LNCaP clone FGC (cell line): ENCODE results near the gene GJA10.
"Not testable (repeated sequence)": the region's sequence is repeated elsewhere in the genome, so short reads cannot be mapped to it uniquely, and the experiment has no call there.

Experiments
- DNase-seq: peaks from one replicate; pipeline ENCODE4 v3.0.0-alpha.2; 2011; ENCODE audit warnings: low read depth
- H3K4me3 ChIP-seq: 2 replicates; pipeline ENCODE4 v1.5.1; 2011; ENCODE audit warnings: mild to moderate bottlenecking, low read depth, low read length, control low read depth
- CTCF ChIP-seq: IDR thresholded peaks from 2 replicates; pipeline ENCODE4 v1.5.1; 2012; ENCODE audit warnings: mild to moderate bottlenecking; ENCODE audit not compliant: control insufficient read depth, insufficient read depth; ENCODE audit errors: extremely low read depth

Gene GJA10

DNA sequence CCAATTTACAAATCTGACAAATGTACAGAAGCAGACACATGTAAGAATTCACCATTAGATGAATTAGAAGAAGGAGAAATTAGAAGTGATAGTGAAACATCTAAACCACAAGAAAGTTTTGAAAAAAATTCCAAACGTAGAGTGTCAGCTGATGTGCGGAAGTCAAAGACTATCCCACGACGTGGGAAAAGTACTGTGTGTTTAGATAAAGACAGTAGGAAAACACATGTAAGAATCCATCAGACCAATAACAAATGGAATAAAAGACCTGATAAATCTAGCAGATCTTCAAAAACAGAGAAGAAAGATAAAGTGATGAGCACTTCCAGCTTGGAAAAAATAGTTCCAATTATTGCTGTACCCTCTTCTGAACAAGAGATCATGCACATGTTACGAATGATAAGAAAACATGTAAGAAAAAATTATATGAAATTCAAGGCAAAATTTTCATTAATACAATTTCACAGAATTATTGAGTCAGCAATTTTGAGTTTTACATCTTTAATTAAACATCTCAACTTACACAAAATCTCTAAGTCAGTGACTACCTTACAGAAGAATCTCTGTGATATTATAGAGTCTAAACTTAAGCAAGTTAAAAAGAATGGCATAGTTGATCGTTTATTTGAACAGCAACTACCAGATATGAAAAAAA lies 28.1 kb upstream of the GJA10 start:
- TF ChIP-seq CTCF, result no peak
- H3K4me3 ChIP-seq, result no peak overlapping the region
- DNase-seq, result no peak

DNA sequence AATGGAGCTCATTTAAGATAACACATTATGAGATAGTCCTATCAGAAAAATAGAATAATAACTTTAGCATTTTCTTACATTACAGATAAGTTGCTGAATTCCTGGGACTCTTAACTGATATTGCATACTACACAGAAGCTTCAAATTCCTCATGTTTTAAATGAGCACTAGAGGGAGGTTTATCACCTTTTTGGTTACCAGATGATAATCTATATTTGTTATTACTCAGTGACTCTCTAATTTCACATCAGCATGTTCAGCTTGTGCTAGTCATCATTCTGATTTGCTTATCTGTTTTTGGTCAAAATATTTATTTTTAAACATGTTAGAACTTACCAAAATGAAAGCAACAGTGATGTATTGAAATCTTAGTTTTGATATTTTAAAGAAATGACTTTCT lies 20.5 kb upstream of the GJA10 start:
- no peak for DNase-seq
- TF ChIP-seq CTCF, result no peak
- no peak overlapping the region for H3K4me3 ChIP-seq

- DNase-seq, result no peak
- TF ChIP-seq CTCF, result no peak
- H3K4me3 ChIP-seq, result no peak overlapping the region
Observed at GRCh38 chr6:89874438-89874837, 19.8 kb upstream of the GJA10 start.

- no peak for TF ChIP-seq CTCF
- H3K4me3 ChIP-seq, result no peak overlapping the region
- no peak for DNase-seq
Observed at GRCh38 chr6:89886378-89887120, 7.7 kb upstream of the GJA10 start.

GRCh38 chr6:89887452-89888137 lies 6.7 kb upstream of the GJA10 start:
- no peak for TF ChIP-seq CTCF
- no peak for DNase-seq
- no peak overlapping the region for H3K4me3 ChIP-seq

- H3K4me3 ChIP-seq, result no peak overlapping the region
- no peak for TF ChIP-seq CTCF
- DNase-seq, result no peak
Observed at GRCh38 chr6:89888138-89888514, 6.1 kb upstream of the GJA10 start.

GRCh38 chr6:89888871-89889270 lies 5.4 kb upstream of the GJA10 start:
- H3K4me3 ChIP-seq, result no peak overlapping the region
- no peak for TF ChIP-seq CTCF
- no peak for DNase-seq

GRCh38 chr6:89890845-89891528 lies 3.3 kb upstream of the GJA10 start:
- H3K4me3 ChIP-seq, DNase-seq: not testable (repeated sequence)

DNA sequence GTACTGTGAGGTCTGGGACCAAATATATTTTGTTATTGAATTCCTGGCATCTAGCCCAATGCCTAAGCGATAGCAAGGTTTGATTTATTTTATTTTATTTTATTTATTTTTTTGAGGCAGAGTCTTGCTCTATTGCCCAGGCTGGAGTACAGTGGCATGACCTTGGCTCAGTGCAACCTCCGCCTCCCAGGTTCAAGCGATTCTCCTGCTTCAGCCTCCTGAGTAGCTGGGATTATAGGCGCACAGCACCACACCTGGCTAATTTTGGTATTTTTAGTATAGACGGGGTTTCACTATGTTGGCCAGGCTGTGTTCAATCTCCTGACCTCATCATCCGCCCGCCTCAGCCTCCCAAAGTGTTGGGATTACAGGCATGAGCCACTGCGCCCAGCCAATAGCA lies 1.7 kb upstream of the GJA10 start:
- not testable (repeated sequence) for H3K4me3 ChIP-seq, DNase-seq
